Measurements from ENCODE around the gene LRP1B.

DNA sequence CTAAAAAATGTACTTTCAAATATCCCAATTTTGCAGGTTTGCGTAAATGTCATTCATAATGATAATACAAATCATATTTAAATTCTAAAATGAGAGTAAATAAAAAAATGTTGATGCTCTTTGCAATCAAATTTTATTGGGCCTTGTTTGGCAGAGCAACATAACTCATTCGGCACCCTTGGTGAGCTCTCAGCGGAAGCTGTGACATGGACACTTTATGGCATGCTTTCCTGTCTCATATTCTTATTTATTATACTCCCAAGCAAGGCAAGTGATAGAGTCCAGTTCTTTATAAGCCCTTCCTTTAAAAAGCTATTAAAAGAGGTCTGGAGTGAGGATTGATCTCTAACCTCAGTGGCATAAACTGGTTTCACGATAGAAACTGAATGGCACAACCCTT, 1857.4 kb downstream of the LRP1B start:
- TF ChIP-seq, protein P1, sequence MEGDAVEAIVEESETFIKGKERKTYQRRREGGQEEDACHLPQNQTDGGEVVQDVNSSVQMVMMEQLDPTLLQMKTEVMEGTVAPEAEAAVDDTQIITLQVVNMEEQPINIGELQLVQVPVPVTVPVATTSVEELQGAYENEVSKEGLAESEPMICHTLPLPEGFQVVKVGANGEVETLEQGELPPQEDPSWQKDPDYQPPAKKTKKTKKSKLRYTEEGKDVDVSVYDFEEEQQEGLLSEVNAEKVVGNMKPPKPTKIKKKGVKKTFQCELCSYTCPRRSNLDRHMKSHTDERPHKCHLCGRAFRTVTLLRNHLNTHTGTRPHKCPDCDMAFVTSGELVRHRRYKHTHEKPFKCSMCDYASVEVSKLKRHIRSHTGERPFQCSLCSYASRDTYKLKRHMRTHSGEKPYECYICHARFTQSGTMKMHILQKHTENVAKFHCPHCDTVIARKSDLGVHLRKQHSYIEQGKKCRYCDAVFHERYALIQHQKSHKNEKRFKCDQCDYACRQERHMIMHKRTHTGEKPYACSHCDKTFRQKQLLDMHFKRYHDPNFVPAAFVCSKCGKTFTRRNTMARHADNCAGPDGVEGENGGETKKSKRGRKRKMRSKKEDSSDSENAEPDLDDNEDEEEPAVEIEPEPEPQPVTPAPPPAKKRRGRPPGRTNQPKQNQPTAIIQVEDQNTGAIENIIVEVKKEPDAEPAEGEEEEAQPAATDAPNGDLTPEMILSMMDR (IDR thresholded peaks at IDR 0.05; ENCODE audit: low read depth, low read length, poor library complexity, severe bottlenecking): no peak
- no peak for TF ChIP-seq EZH2phosphoT487 (IDR thresholded peaks at IDR 0.05; ENCODE audit: borderline replicate concordance, low read length)
